Thyroid gland (tissue), 4 donors: Measurements from ENCODE around the gene FCHSD2.

Experiments used
- POLR2A ChIP-seq, 2 donors: fragments of 450-650 bp; IDR thresholded peaks; one replicate each; pipeline ENCODE4 v1.6.1; 2017; ENCODE audit warnings: antibody characterized with exemption in 2 of 2, mild to moderate bottlenecking in 2 of 2, moderate library complexity in 1 of 2
- TF ChIP-seq, protein P1 (sequence below), 6 experiments: fragments of 200-600 bp in 3 of 6; fragments of 450-650 bp in 3 of 6; sonication (generic) in 3 of 6; IDR thresholded peaks; one replicate each; pipeline ENCODE4 v1.5.1; 2016 to 2019; ENCODE audit warnings: antibody characterized with exemption in 6 of 6, mild to moderate bottlenecking in 2 of 6, inconsistent platforms in 1 of 6, moderate library complexity in 1 of 6

DNA sequence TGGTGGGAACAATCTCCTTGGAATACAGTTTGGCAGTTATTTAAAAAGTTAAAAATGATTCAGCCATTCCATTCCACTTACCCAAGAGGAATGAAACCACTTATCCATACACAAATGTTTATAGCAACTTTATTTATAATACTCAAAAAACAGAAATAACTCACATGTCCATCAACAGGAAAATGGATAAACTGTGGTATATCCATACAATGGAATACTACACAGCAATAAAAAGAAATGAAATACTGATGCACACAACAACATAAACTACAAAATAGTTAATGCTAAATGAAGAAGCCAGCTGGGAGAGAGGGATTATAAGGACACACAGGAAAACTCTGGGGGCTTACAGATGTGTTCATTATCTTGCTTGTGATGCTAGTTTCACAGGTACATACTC lies 64.7 kb downstream of the FCHSD2 start:
- TF ChIP-seq POLR2A (IDR thresholded peaks at IDR 0.05): no peak
- TF ChIP-seq, protein P1, sequence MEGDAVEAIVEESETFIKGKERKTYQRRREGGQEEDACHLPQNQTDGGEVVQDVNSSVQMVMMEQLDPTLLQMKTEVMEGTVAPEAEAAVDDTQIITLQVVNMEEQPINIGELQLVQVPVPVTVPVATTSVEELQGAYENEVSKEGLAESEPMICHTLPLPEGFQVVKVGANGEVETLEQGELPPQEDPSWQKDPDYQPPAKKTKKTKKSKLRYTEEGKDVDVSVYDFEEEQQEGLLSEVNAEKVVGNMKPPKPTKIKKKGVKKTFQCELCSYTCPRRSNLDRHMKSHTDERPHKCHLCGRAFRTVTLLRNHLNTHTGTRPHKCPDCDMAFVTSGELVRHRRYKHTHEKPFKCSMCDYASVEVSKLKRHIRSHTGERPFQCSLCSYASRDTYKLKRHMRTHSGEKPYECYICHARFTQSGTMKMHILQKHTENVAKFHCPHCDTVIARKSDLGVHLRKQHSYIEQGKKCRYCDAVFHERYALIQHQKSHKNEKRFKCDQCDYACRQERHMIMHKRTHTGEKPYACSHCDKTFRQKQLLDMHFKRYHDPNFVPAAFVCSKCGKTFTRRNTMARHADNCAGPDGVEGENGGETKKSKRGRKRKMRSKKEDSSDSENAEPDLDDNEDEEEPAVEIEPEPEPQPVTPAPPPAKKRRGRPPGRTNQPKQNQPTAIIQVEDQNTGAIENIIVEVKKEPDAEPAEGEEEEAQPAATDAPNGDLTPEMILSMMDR (IDR thresholded peaks at IDR 0.05): no peak
